IMR-90 (cell line): ENCODE measurements around the gene ENO4. TPM values are rescaled to one million over a fixed set of nuclear protein-coding genes. Genes with fewer than 3 reads are reported as not detected.

Experiments used
- ATAC-seq: fragments of 200-7000 bp; cut with Tn5 transposase; 2 replicates; pipeline ENCODE4 v1.9.1; 2020; ENCODE audit warnings: low read depth, mild to moderate bottlenecking, moderate library complexity
- BruUV-seq: library from RNA; stranded (reverse); fragments of 400-500 nt; replicated peaks from 2 replicates; lab custom pipeline; 2021; lab: Mats Ljungman, UMichigan
- CTCF ChIA-PET: fragments of 300-600 bp; formaldehyde crosslinking; extraction: SDS; loops from one replicate; lab custom pipeline; 2021; ENCODE audit warnings: antibody characterized with exemption; lab: Yijun Ruan, JAX
- POLR2A ChIA-PET: fragments of 300-600 bp; sonication (Branson Sonifier 250); formaldehyde crosslinking; loops from one replicate; lab custom pipeline; 2022; ENCODE audit warnings: antibody characterized with exemption; ENCODE audit not compliant: unreplicated experiment; lab: Charles Lee
- DNase-seq: peaks from one replicate; pipeline ENCODE4 v3.0.0; 2013
- H2AFZ ChIP-seq: replicated peaks from 2 replicates; pipeline ENCODE3; 2013; ENCODE audit warnings: low read length, mild to moderate bottlenecking; ENCODE audit not compliant: poor library complexity
- H2AK5ac ChIP-seq: 2 replicates; pipeline ENCODE4 v1.6.1; 2013; ENCODE audit warnings: low read depth, low read length, inconsistent platforms
- H2AK9ac ChIP-seq: replicated peaks from 2 replicates; pipeline ENCODE3; 2013; ENCODE audit warnings: mild to moderate bottlenecking, low read depth, low read length, moderate library complexity; ENCODE audit not compliant: poor library complexity
- H2BK120ac ChIP-seq: 2 replicates; pipeline ENCODE4 v1.6.1; 2013; ENCODE audit warnings: low read depth, low read length, inconsistent platforms
- H2BK15ac ChIP-seq: 3 replicates; pipeline ENCODE4 v1.6.1; 2013; ENCODE audit warnings: low read depth, low read length, inconsistent platforms
- H2BK20ac ChIP-seq: 2 replicates; pipeline ENCODE4 v1.6.1; 2013; ENCODE audit warnings: low read depth, mild to moderate bottlenecking, inconsistent platforms, low read length, moderate library complexity
- H2BK5ac ChIP-seq: 2 replicates; pipeline ENCODE4 v1.6.1; 2013; ENCODE audit warnings: mild to moderate bottlenecking, low read depth, low read length, inconsistent platforms; ENCODE audit not compliant: poor library complexity, severe bottlenecking
- H3K14ac ChIP-seq: replicated peaks from 2 replicates; pipeline ENCODE4 v1.6.1; 2013; ENCODE audit warnings: low read depth, low read length, inconsistent platforms
- H3K18ac ChIP-seq: 2 replicates; pipeline ENCODE4 v1.6.1; 2013; ENCODE audit warnings: low read depth, low read length, control low read depth
- H3K23ac ChIP-seq: 2 replicates; pipeline ENCODE4 v1.6.1; 2013; ENCODE audit warnings: low read depth, low read length, inconsistent platforms
- H3K27ac ChIP-seq: 2 replicates; pipeline ENCODE4 v1.5.1; 2013; ENCODE audit warnings: mild to moderate bottlenecking, control low read depth, low read length; ENCODE audit not compliant: insufficient read depth
- H3K27me3 ChIP-seq: 2 replicates; pipeline ENCODE4 v1.6.1; 2013; ENCODE audit warnings: low read length; ENCODE audit not compliant: control insufficient read depth, insufficient read depth
- H3K36me3 ChIP-seq: 2 replicates; pipeline ENCODE4 v1.6.1; 2013; ENCODE audit warnings: low read length, mixed read lengths; ENCODE audit not compliant: control insufficient read depth, insufficient read depth
- H3K4ac ChIP-seq: 2 replicates; pipeline ENCODE4 v1.6.1; 2013; ENCODE audit warnings: low read depth, low read length, inconsistent platforms
- H3K4me1 ChIP-seq: 2 replicates; pipeline ENCODE4 v1.6.1; 2013; ENCODE audit warnings: low read length, mixed read lengths; ENCODE audit not compliant: control insufficient read depth, insufficient read depth
- H3K4me2 ChIP-seq: 2 replicates; pipeline ENCODE4 v1.6.1; 2013; ENCODE audit warnings: low read depth, mild to moderate bottlenecking, control low read depth, low read length, moderate library complexity
- H3K4me3 ChIP-seq: 2 replicates; pipeline ENCODE4 v1.5.1; 2013; ENCODE audit warnings: low read depth, mild to moderate bottlenecking, control low read depth, low read length, moderate library complexity; ENCODE audit not compliant: insufficient read depth
- H3K56ac ChIP-seq: 2 replicates; pipeline ENCODE4 v1.6.1; 2013; ENCODE audit warnings: low read length, inconsistent platforms; ENCODE audit not compliant: insufficient read depth; ENCODE audit errors: extremely low read depth
- H3K79me1 ChIP-seq, 2 experiments: 2 replicates each; pipeline ENCODE4 v1.6.1; 2013; ENCODE audit warnings: low read length in 2 of 2, inconsistent platforms in 1 of 2, low read depth in 1 of 2
- H3K9ac ChIP-seq: 2 replicates; pipeline ENCODE4 v1.6.1; 2013; ENCODE audit warnings: low read depth, low read length, control low read depth
- H3K9me1 ChIP-seq: 2 replicates; pipeline ENCODE4 v1.6.1; 2013; ENCODE audit warnings: low read length, inconsistent platforms; ENCODE audit not compliant: insufficient read depth
- H3K9me3 ChIP-seq: 2 replicates; pipeline ENCODE4 v1.6.1; 2013; ENCODE audit warnings: low read length; ENCODE audit not compliant: control insufficient read depth, insufficient read depth
- H4K20me1 ChIP-seq: 2 replicates; pipeline ENCODE4 v1.6.1; 2013; ENCODE audit warnings: low read length, inconsistent platforms; ENCODE audit not compliant: insufficient read depth
- H4K5ac ChIP-seq: 2 replicates; pipeline ENCODE4 v1.6.1; 2013; ENCODE audit warnings: mild to moderate bottlenecking, low read depth, low read length, control low read depth
- H4K8ac ChIP-seq, 2 experiments: 2 replicates each; pipeline ENCODE4 v1.6.1; 2013; ENCODE audit warnings: low read depth in 2 of 2, low read length in 2 of 2, control low read depth in 1 of 2, inconsistent platforms in 1 of 2
- H4K91ac ChIP-seq: 2 replicates; pipeline ENCODE4 v1.6.1; 2013; ENCODE audit warnings: low read depth, low read length, inconsistent platforms; ENCODE audit not compliant: insufficient read depth
- CEBPB ChIP-seq: IDR thresholded peaks from 2 replicates; pipeline ENCODE4 v1.6.1; 2012; ENCODE audit warnings: low read depth, low read length, improper control_type of control experiment
- CHD1 ChIP-seq: IDR thresholded peaks from 2 replicates; pipeline ENCODE4 v1.6.1; 2012; ENCODE audit warnings: low read depth, low read length, improper control_type of control experiment
- CTCF ChIP-seq: conservative IDR thresholded peaks from 2 replicates; pipeline ENCODE4 v1.5.1; 2012; ENCODE audit warnings: mild to moderate bottlenecking, low read depth, low read length, improper control_type of control experiment
- FOS ChIP-seq: fragments of 150-350 bp; IDR thresholded peaks from 2 replicates; pipeline ENCODE4 v1.6.1; 2016; ENCODE audit warnings: low read depth, low read length
- MAFK ChIP-seq: IDR thresholded peaks from 2 replicates; pipeline ENCODE4 v1.6.1; 2012; ENCODE audit warnings: low read depth, low read length, improper control_type of control experiment
- MXI1 ChIP-seq: IDR thresholded peaks from 2 replicates; pipeline ENCODE4 v1.6.1; 2012; ENCODE audit warnings: low read depth, mild to moderate bottlenecking, low read length, moderate library complexity, borderline replicate concordance
- POLR2A ChIP-seq: IDR thresholded peaks from 2 replicates; pipeline ENCODE4 v1.6.1; 2012; ENCODE audit warnings: mild to moderate bottlenecking, low read depth, low read length
- RCOR1 ChIP-seq: IDR thresholded peaks from 2 replicates; pipeline ENCODE4 v1.6.1; 2012; ENCODE audit warnings: mild to moderate bottlenecking, low read length, improper control_type of control experiment; ENCODE audit not compliant: insufficient replicate concordance
- RFX5 ChIP-seq: IDR thresholded peaks from 2 replicates; pipeline ENCODE4 v1.8.0; 2012; ENCODE audit warnings: low read depth, mild to moderate bottlenecking, low read length, moderate library complexity
- SMC3 ChIP-seq: fragments of 150-350 bp; IDR thresholded peaks from 2 replicates; pipeline ENCODE4 v1.6.1; 2016; ENCODE audit warnings: low read depth, mild to moderate bottlenecking, antibody characterized with exemption, low read length, moderate library complexity
- USF2 ChIP-seq: fragments of 150-350 bp; IDR thresholded peaks from 2 replicates; pipeline ENCODE4 v1.6.1; 2017; ENCODE audit warnings: mild to moderate bottlenecking, antibody characterized with exemption, low read length, low read depth
- WGBS, 2 experiments: methylation state at CpG; one replicate each; pipeline versions ENCODE4 v1.1.5 to v1.1.7; 2013; ENCODE audit warnings: missing lambda C conversion rate in 2 of 2; ENCODE audit not compliant: insufficient read length in 1 of 2; ENCODE audit errors: extremely low coverage in 2 of 2; 5-methylcytosine and 5-hydroxymethylcytosine counted together
- dilution Hi-C: fragments of 300-500 bp; cut with HindIII; formaldehyde crosslinking; loops from one replicate; pipeline ENCODE4 v1.14.3; 2018; ENCODE audit warnings: low sequenced_read_pairs; ENCODE audit not compliant: unreplicated experiment
- in situ Hi-C: fragments of 300-500 bp; cut with MboI; formaldehyde crosslinking; loops from 3 replicates; pipeline ENCODE4 v1.14.3; 2019; ENCODE audit warnings: low sequenced_read_pairs, inconsistent platforms, mixed read lengths
- intact Hi-C: fragments of 100-400 bp; cut with micrococcal nuclease; formaldehyde crosslinking; loops from 2 replicates; pipeline ENCODE4 v1.10.0; 2022
- polyA plus RNA-seq, 3 experiments: library from polyadenylated mRNA; depleted of rRNA; stranded (reverse); fragments of >200 nt; gene quantifications; 2 replicates each; pipeline ENCODE4 v1.2.3, GENCODE V29; 2012; ENCODE audit warnings: low replicate concordance in 1 of 3
- total RNA-seq: library from RNA; depleted of rRNA; stranded (reverse); fragments of >200 nt; gene quantifications from 2 replicates; pipeline ENCODE4 v1.2.3, GENCODE V29; 2012
- TF ChIP-seq, protein P1 (sequence below): fragments of 150-350 bp; IDR thresholded peaks from 2 replicates; pipeline ENCODE4 v1.6.1; 2016; ENCODE audit warnings: low read depth, mild to moderate bottlenecking, low read length, moderate library complexity, borderline replicate concordance

The ENO4 gene
- total and polyA plus RNA-seq, 2 of the 4 experiments (the other 2 are of a cell fraction): under 0.01 to 0.05 TPM

DNA sequence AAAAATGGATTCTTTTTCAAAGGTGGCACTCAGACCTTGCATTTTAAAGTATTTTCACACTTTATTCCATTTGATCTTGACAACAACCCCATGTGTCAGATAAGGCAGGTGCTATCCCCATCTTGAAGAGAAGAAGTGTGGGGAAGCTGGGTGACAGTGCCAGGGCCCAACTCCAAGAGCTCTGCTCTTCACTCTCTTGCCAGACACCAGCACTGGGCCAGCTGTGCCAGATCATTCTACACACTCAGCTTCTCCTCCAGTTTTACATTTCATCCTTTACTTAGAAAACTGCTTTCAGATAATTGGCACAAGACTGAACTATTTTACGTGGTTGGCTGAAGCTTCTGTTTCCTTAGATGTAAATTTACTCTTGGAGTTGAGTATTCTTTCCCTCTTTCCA, 64.4 kb downstream of the ENO4 start:
- Histone ChIP-seq H2AK9ac (no peak overlapping the region), H3K79me1 (no peaks in the 10 kb centered on the region), H3K9me3 (no peaks in the 10 kb centered on the region), H3K36me3 (0 out of 2 replicates have a peak, but pooled peaks cover 1% of the 10 kb centered on the region), H4K91ac (no peak overlapping the region), H2BK120ac (no peak overlapping the region), H3K27ac (no peak overlapping the region), H3K18ac (no peak overlapping the region), H3K4me2 (no peak overlapping the region), H3K27me3 (no peaks in the 10 kb centered on the region), H3K23ac (no peak overlapping the region), H4K5ac (no peak overlapping the region), H4K8ac (no peak overlapping the region), H3K4me3 (no peak overlapping the region), H2BK20ac (no peak overlapping the region), H4K20me1 (no peaks in the 10 kb centered on the region), H3K9me1 (no peaks in the 10 kb centered on the region), H3K14ac (no peak overlapping the region), H2AFZ (no peak overlapping the region), H3K4me1 (no peaks in the 10 kb centered on the region), H2BK5ac (no peak overlapping the region), H3K9ac (no peak overlapping the region), H3K4ac (no peak overlapping the region), H3K56ac (no peak overlapping the region), H2AK5ac (no peak overlapping the region), H2BK15ac (no peak overlapping the region)
- ATAC-seq: no peak
- TF ChIP-seq FOS: no peak
- no peak for TF ChIP-seq POLR2A
- TF ChIP-seq, protein P1, sequence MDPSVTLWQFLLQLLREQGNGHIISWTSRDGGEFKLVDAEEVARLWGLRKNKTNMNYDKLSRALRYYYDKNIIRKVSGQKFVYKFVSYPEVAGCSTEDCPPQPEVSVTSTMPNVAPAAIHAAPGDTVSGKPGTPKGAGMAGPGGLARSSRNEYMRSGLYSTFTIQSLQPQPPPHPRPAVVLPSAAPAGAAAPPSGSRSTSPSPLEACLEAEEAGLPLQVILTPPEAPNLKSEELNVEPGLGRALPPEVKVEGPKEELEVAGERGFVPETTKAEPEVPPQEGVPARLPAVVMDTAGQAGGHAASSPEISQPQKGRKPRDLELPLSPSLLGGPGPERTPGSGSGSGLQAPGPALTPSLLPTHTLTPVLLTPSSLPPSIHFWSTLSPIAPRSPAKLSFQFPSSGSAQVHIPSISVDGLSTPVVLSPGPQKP: no peak
- TF ChIP-seq USF2: no peak
- no peak for TF ChIP-seq RFX5
- TF ChIP-seq CHD1: no peak
- TF ChIP-seq MXI1: no peak
- no peak for TF ChIP-seq CEBPB
- no peak for TF ChIP-seq SMC3
- no peak for TF ChIP-seq RCOR1
- TF ChIP-seq MAFK: no peak
- TF ChIP-seq CTCF: no peak
- WGBS, 2 experiments: no CpG with 5 or more reads among the region's 1 CpG
- intact Hi-C loops (no loop called here), dilution Hi-C loops (no loop called here), in situ Hi-C loops (no loop called here)
- BruUV-seq: no TSS peak
- CTCF ChIA-PET: no interaction called here
- POLR2A ChIA-PET: no interaction called here
- DNase-seq: no peak
